Psoas muscle (tissue), 8 donors: ENCODE measurements around the gene MAP2K3. TPM values are rescaled to one million over a fixed set of nuclear protein-coding genes. Genes with fewer than 3 reads are reported as not detected.
A peak's percentile ranks its signal among the peaks of the same experiment; 100 is the strongest.

Experiments
- ATAC-seq, 4 donors: fragments of 200-7000 bp; cut with Tn5 transposase; one replicate each; pipeline ENCODE4 v1.9.1; 2020; ENCODE audit warnings: moderate library complexity in 3 of 4, mild to moderate bottlenecking in 2 of 4
- DNase-seq, 2 donors: peaks; one replicate each; pipeline ENCODE4 v3.0.0-alpha.2; 2020
- H3K27ac ChIP-seq: fragments of 200-600 bp; one replicate; pipeline ENCODE4 v1.8.0; 2022
- H3K27me3 ChIP-seq, 3 donors: fragments of 200-600 bp in 1 of 3; one replicate each; pipeline versions ENCODE4 v1.6.1 to v1.8.0; 2013 to 2022; ENCODE audit warnings: low read length in 2 of 3, mild to moderate bottlenecking in 2 of 3, moderate library complexity in 1 of 3; ENCODE audit not compliant: insufficient read depth in 3 of 3
- H3K36me3 ChIP-seq, 2 donors: fragments of 200-600 bp in 1 of 2; one replicate each; pipeline versions ENCODE4 v1.6.1 to v1.8.0; 2013 to 2022; ENCODE audit warnings: low read depth in 1 of 2, mild to moderate bottlenecking in 1 of 2, moderate library complexity in 1 of 2; ENCODE audit not compliant: insufficient read depth in 1 of 2
- H3K4me1 ChIP-seq: fragments of 200-600 bp; one replicate; pipeline ENCODE4 v1.8.0; 2022
- H3K4me3 ChIP-seq: fragments of 200-600 bp; one replicate; pipeline ENCODE4 v1.8.0; 2022; ENCODE audit warnings: mild to moderate bottlenecking
- H3K9me3 ChIP-seq: fragments of 200-600 bp; one replicate; pipeline ENCODE4 v1.8.0; 2022
- WGBS, 3 donors: extraction: QIAGEN DNeasy Blood & Tissue Kit; methylation state at CpG; one replicate each; pipeline versions ENCODE4 v1.1.6 to v1.1.7; 2013; 5-methylcytosine and 5-hydroxymethylcytosine counted together
- intact Hi-C, 2 donors: fragments of 100-400 bp; cut with DNase I; formaldehyde crosslinking; loops; one replicate each; pipeline versions ENCODE4 v1.11.0 to v1.14.2; 2022
- polyA plus RNA-seq, 3 donors: library from polyadenylated mRNA; stranded (reverse); fragments of 200-250 nt; gene quantifications; one replicate each; pipeline ENCODE4 v1.2.3, GENCODE V29; 2013
- total RNA-seq, 4 donors: library from RNA; stranded (reverse); fragmentation: NEBNext Ultra II Directional in 2 of 4; extraction: Animal tissue kit (Norgen Biotek cat#: 25700) in 2 of 4; gene quantifications; one replicate each; pipeline versions ENCODE4 v1.2.1 to v1.2.4, GENCODE V29; 2021 to 2023
- TF ChIP-seq, protein P1 (sequence below): fragments of 200-600 bp; IDR thresholded peaks from one replicate; pipeline ENCODE4 v1.8.0; 2022; ENCODE audit warnings: antibody characterized with exemption
- donor health status: healthy with polysubstance abuse.
- donor health status: DM: no; HTN: no; CAD: no; lungs with moderate emphysema.
- donor health status: Bipolar disorder and iron deficiency.
- donor health status: healthy.
- donor health status: DM: yes; HTN: yes; CAD: no.
- donor health status: DM: no; HTN: no; CAD: no.
- donor health status: DM: no; HTN: no; CAD: no.
- donor health status: DM: yes; HTN: yes; CAD: no.

The MAP2K3 gene
- total and polyA plus RNA-seq, 7 donors: 64.4 to 229 (median 114) TPM

DNA sequence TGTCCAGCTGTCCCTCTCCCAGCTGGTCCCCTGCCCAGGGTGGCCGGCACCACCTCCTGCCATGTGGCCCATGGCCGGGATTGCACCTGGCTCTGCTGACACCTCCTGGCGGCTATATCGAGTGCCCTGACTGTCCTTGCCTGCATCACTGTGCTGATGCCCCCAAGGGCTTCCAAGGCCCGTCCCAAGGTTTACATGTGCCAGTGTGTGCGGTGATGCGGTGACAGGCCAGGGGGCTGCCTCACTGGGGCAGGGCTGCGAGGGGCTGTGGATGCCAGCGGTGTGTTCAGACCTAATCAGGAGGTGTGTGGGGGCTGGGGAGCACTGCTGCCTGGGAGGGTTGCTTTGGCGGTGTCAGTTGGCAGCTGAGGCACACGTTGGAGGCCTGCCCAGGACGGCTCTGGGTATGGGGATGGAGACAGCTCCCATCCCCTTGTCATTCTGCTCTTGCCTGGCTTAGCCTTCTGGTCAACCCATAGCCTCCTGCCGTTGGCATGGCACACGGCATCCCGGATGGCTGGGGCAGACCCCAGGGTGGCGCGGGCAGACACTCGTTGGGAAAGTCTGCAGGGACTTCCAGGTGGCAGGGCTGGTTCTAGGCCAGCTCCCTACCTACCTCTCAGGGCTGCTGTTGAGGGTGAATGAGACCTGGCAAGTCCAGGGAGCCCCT, 5.5 kb downstream of the MAP2K3 start:
- H3K4me3 ChIP-seq: peak overlapping the region; percentile 89
- H3K4me1 ChIP-seq: peaks cover 62% of the 10 kb centered on the region
- ATAC-seq (peak; percentile 63 to 68 (median 66)), DNase-seq (peak; percentile 84 to 94)
- intact Hi-C loops: loop anchor here (5.0 to 10.0 kb wide), 6 partner anchors 38 to 915 kb away; partner anchors contain the start of genes DHRS7B (in 2 of the 2), NATD1 (in 1 of the 2) and TMEM11 (in 1 of the 2)
- H3K27me3 ChIP-seq: peaks cover 0 to 2% (median 0%) of the 10 kb centered on the region in 3 donors
- peak overlapping the region; percentile 99 for H3K27ac ChIP-seq
- 30 to 35% (median 32%) methylated on average over 18 of the region's 18 CpGs for WGBS, 3 donors
- no peaks in the 10 kb centered on the region for H3K9me3 ChIP-seq
- TF ChIP-seq, protein P1, sequence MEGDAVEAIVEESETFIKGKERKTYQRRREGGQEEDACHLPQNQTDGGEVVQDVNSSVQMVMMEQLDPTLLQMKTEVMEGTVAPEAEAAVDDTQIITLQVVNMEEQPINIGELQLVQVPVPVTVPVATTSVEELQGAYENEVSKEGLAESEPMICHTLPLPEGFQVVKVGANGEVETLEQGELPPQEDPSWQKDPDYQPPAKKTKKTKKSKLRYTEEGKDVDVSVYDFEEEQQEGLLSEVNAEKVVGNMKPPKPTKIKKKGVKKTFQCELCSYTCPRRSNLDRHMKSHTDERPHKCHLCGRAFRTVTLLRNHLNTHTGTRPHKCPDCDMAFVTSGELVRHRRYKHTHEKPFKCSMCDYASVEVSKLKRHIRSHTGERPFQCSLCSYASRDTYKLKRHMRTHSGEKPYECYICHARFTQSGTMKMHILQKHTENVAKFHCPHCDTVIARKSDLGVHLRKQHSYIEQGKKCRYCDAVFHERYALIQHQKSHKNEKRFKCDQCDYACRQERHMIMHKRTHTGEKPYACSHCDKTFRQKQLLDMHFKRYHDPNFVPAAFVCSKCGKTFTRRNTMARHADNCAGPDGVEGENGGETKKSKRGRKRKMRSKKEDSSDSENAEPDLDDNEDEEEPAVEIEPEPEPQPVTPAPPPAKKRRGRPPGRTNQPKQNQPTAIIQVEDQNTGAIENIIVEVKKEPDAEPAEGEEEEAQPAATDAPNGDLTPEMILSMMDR: peak; percentile 38
- peaks cover 0 to 11% of the 10 kb centered on the region in 2 donors for H3K36me3 ChIP-seq

DNA sequence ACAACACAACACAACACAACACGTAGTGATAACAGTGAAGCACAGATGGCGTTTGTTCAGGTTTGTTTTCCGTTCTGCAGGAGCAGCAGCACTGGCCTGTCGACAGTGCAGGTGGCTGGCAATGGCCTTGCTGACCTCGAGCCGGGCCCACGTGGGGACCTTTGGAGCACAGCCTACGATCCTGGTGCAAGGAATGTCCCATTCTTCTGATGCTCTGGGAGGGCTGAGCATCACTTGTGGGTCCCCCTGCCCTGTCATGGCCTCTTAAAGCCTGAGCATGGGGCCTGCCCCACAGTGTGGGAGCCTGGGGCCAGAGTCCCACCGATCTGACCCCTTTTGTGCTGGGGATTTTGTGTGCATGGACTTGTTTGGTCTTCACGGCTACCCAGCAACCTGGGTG, 6.8 kb downstream of the MAP2K3 start:
- DNase-seq (peak; percentile 2 to 53), ATAC-seq (no peak)
- no peak overlapping the region for H3K4me3 ChIP-seq
- H3K27me3 ChIP-seq: peaks cover 0 to 2% (median 0%) of the 10 kb centered on the region in 3 donors
- peak overlapping the region; percentile 99 for H3K27ac ChIP-seq
- WGBS, 3 donors: 42 to 45% (median 43%) methylated on average over 10 of the region's 10 CpGs
- TF ChIP-seq, protein P1: no peak
- H3K9me3 ChIP-seq: no peaks in the 10 kb centered on the region
- peaks cover 75% of the 10 kb centered on the region for H3K4me1 ChIP-seq
- intact Hi-C loops: loop anchor here in 1 of 2 donors (10.0 kb wide), 1 partner anchor 913 kb away; no protein-coding TSS in a partner anchor
- peaks cover 0 to 11% of the 10 kb centered on the region in 2 donors for H3K36me3 ChIP-seq

GRCh38 chr17:21291862-21292261, 7.4 kb downstream of the MAP2K3 start:
- Histone ChIP-seq H3K4me1 (peaks cover 76% of the 10 kb centered on the region), H3K9me3 (no peaks in the 10 kb centered on the region), H3K27ac (peak overlapping the region; percentile 17), H3K27me3 (peaks cover 0 to 2% (median 0%) of the 10 kb centered on the region in 3 donors), H3K4me3 (no peak overlapping the region), H3K36me3 (peaks cover 0 to 11% of the 10 kb centered on the region in 2 donors)
- WGBS, 3 donors: 60 to 64% (median 60%) methylated on average over 12 of the region's 12 CpGs
- TF ChIP-seq, protein P1: no peak
- DNase-seq (peak in 1 of 2 donors; percentile 47), ATAC-seq (no peak)
- intact Hi-C loops: loop anchor here in 1 of 2 donors (10.0 kb wide), 1 partner anchor 913 kb away; no protein-coding TSS in a partner anchor

DNA sequence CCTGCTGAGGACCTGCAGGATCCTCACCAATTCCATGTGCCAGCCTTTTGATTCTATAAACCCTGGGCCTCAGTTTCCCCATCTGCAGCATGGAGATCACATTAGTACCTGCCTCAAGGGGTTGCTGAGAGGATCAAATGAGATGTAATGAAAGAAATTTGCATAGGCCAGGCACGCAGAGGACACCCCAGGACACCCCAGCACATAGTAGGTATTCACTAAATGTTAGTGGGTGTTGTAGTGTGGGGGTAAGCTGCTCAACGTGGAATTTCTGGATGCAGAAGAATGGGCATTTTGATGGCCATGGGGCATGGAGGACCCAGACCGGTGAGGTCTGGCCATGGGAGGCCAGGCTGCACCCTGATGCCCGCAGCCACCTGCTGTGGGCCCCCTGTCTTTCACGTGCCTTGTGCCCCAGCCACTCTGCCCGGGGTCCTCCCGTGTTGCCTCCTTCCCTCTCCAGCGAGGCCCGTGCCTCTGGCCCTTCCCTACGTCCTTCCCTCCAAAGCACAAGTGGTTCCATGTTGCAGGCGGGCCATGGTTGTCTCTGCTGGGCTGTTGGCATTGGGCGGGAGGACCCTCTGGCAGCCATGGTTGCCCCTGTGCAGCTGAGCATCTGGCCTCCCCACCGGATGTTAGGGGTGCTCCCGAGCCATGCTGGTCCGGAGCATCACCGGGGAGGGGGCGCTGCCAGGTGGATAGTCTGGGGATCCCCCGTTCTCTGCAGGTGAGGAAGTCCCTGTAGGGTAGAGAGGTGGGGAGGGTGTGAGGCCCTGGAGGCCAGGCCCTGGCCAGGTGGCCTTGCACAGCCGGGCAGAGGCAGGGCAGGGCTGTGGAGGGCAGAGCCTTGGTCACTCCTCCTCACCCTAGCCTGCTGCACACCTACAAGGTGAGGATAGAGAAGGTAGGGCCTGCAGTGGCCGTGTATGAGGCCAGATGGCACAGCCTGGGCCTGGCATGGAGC, 8.6 kb downstream of the MAP2K3 start:
- 77% methylated on average over 20 of the region's 20 CpGs for WGBS, 3 donors
- Histone ChIP-seq H3K4me3 (no peak overlapping the region), H3K27ac (no peak overlapping the region), H3K4me1 (peaks cover 68% of the 10 kb centered on the region), H3K27me3 (peaks cover 0 to 2% (median 0%) of the 10 kb centered on the region in 3 donors), H3K36me3 (peaks cover 0 to 11% of the 10 kb centered on the region in 2 donors), H3K9me3 (no peaks in the 10 kb centered on the region)
- no peak for ATAC-seq
- intact Hi-C loops: loop anchor here in 1 of 2 donors (10.0 kb wide), 1 partner anchor 912 kb away; no protein-coding TSS in a partner anchor
- peak in 1 of 2 donors; percentile 10 for DNase-seq
- TF ChIP-seq, protein P1: no peak
